OCI-LY1 (cell line): ENCODE data around the gene HELB.

Experiments used
- H2AFZ ChIP-seq: fragments of 200-600 bp; sonication (generic), shearing (Covaris generic); 2 replicates; pipeline ENCODE4 v1.6.0; 2014; ENCODE audit warnings: antibody characterized with exemption, mild to moderate bottlenecking, low read length
- H3F3A ChIP-seq: fragments of 200-600 bp; sonication (generic), shearing (Covaris generic); 2 replicates; pipeline ENCODE4 v1.6.0; 2014; ENCODE audit warnings: mild to moderate bottlenecking, antibody characterized with exemption, low read length, moderate library complexity; ENCODE audit not compliant: insufficient read depth
- H3K27ac ChIP-seq: fragments of 200-600 bp; sonication (generic); 2 replicates; pipeline ENCODE4 v1.5.1; 2014; ENCODE audit warnings: low read length, mixed run types, mild to moderate bottlenecking, low read depth; ENCODE audit not compliant: poor library complexity, severe bottlenecking
- H3K27me3 ChIP-seq: fragments of 200-600 bp; sonication (generic); 2 replicates; pipeline ENCODE4 v1.6.0; 2014; ENCODE audit warnings: antibody characterized with exemption, mild to moderate bottlenecking, low read length, moderate library complexity; ENCODE audit not compliant: insufficient read depth
- H3K36me3 ChIP-seq: fragments of 200-600 bp; sonication (generic); 2 replicates; pipeline ENCODE4 v1.6.1; 2014; ENCODE audit warnings: mild to moderate bottlenecking, antibody characterized with exemption, low read length, moderate library complexity, mixed read lengths; ENCODE audit not compliant: insufficient read depth
- H3K4me1 ChIP-seq: fragments of 200-600 bp; sonication (generic); 2 replicates; pipeline ENCODE4 v1.5.1; 2014; ENCODE audit warnings: mild to moderate bottlenecking, low read length, moderate library complexity; ENCODE audit not compliant: insufficient read depth, severe bottlenecking
- H3K4me2 ChIP-seq: fragments of 200-600 bp; sonication (generic), shearing (Covaris generic); 2 replicates; pipeline ENCODE4 v1.6.1; 2014; ENCODE audit warnings: low read length
- H3K4me3 ChIP-seq: fragments of 200-600 bp; sonication (generic); 2 replicates; pipeline ENCODE4 v1.5.1; 2014; ENCODE audit warnings: low read length, low read depth, mild to moderate bottlenecking, mixed read lengths; ENCODE audit not compliant: poor library complexity, severe bottlenecking
- H3K79me2 ChIP-seq: fragments of 200-600 bp; shearing (Covaris generic); 2 replicates; pipeline ENCODE4 v1.6.1; 2016; ENCODE audit warnings: mixed run types, low read length, mixed read lengths; ENCODE audit not compliant: insufficient read depth
- H3K9ac ChIP-seq: fragments of 200-600 bp; sonication (generic), shearing (Covaris generic); 2 replicates; pipeline ENCODE4 v1.6.1; 2014; ENCODE audit warnings: mild to moderate bottlenecking, low read length, mixed read lengths
- H3K9me2 ChIP-seq: fragments of 200-600 bp; sonication (generic), shearing (Covaris generic); 2 replicates; pipeline ENCODE4 v1.6.1; 2014; ENCODE audit warnings: low read depth, mild to moderate bottlenecking, low read length, mixed read lengths
- H3K9me3 ChIP-seq: fragments of 200-600 bp; shearing (Covaris generic); 2 replicates; pipeline ENCODE4 v1.6.1; 2014; ENCODE audit warnings: low read length, mixed read lengths
- H4K20me1 ChIP-seq: fragments of 200-600 bp; sonication (generic), shearing (Covaris generic); 2 replicates; pipeline ENCODE4 v1.6.0; 2016; ENCODE audit warnings: mild to moderate bottlenecking, low read length; ENCODE audit not compliant: insufficient read depth
- CTCF ChIP-seq: fragments of 200-600 bp; sonication (generic), shearing (Covaris generic); IDR thresholded peaks from 2 replicates; pipeline ENCODE4 v1.5.1; 2017; ENCODE audit warnings: mild to moderate bottlenecking, antibody characterized with exemption, low read length, moderate library complexity, mixed read lengths
- EZH2 ChIP-seq: fragments of 200-600 bp; sonication (generic), shearing (Covaris generic); IDR thresholded peaks from 2 replicates; pipeline ENCODE4 v1.8.0; 2017; ENCODE audit warnings: borderline replicate concordance, mixed run types, mild to moderate bottlenecking, antibody characterized with exemption, low read length, moderate library complexity, mixed read lengths

The HELB gene

DNA sequence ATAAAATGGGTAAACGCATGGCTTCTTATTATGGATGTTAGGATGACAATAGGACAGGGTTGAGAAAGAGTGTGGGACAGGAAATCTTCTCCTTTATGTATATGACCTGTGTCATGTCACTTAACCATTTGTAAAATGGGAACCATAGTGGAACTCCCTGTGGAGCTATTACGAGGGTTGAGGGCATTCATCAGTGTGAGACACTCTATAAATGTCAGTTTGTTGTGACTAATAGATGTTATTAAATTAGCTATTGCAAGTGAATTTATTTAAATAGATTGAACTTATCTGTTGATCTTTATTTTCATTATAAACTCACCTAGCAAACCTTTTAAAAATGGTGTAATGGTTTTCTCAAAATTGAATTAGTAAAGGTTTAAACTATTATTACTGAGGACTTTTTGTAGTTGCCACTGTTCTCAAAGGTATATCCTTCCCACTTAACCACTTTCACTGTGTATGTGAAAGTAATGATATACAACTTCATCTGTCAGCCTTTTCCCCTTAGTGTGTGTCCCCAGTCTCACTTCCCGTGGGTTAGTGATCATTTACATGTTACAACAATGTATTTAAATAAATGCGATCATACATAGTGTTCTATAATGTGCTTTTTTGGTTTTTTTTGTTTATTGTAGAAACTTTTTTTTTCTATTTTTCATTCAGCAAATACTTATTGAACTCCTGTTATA lies 17.1 kb downstream of the HELB start:
- Histone ChIP-seq H3K4me2 (no peak overlapping the region), H4K20me1 (no peaks in the 10 kb centered on the region), H3K79me2 (no peaks in the 10 kb centered on the region), H3K36me3 (0 out of 2 replicates have a peak, but pooled peaks cover 4% of the 10 kb centered on the region), H3K9ac (no peak overlapping the region), H3K9me2 (no peaks in the 10 kb centered on the region), H3F3A (no peaks in the 10 kb centered on the region), H3K4me1 (no peaks in the 10 kb centered on the region), H2AFZ (no peak overlapping the region), H3K27me3 (no peaks in the 10 kb centered on the region), H3K9me3 (no peaks in the 10 kb centered on the region), H3K27ac (no peak overlapping the region), H3K4me3 (no peak overlapping the region)
- TF ChIP-seq CTCF: no peak
- TF ChIP-seq EZH2: no peak

DNA sequence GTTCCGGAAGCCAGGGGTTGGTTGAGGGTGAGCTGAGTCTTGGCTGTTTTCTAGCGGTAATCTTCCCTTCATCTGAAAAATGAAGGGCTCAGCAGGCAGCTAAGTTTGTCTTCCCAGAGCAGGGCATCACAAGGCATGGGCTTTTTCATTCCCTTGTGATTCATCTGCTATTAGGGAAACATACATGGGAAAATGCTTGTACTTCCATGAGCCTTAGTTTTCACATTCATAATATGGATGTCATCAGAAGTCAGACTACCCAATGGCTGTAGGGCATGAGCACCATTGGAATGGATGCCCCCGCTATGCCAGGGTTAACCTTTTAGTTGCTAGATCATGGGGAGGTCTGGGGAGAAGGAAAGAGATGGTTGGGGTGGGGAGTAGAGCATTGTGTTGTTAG lies 18.7 kb downstream of the HELB start:
- Histone ChIP-seq H3K9me3 (no peaks in the 10 kb centered on the region), H3K36me3 (peaks cover 5% of the 10 kb centered on the region; the same call in 1 of the 2 replicates), H3K4me3 (no peak overlapping the region), H3K9me2 (no peaks in the 10 kb centered on the region), H3K9ac (no peak overlapping the region), H3K4me2 (no peak overlapping the region), H3K4me1 (no peaks in the 10 kb centered on the region), H3K27ac (no peak overlapping the region), H4K20me1 (no peaks in the 10 kb centered on the region), H3F3A (no peaks in the 10 kb centered on the region), H2AFZ (no peak overlapping the region), H3K79me2 (no peaks in the 10 kb centered on the region), H3K27me3 (no peaks in the 10 kb centered on the region)
- no peak for TF ChIP-seq CTCF
- no peak for TF ChIP-seq EZH2

DNA sequence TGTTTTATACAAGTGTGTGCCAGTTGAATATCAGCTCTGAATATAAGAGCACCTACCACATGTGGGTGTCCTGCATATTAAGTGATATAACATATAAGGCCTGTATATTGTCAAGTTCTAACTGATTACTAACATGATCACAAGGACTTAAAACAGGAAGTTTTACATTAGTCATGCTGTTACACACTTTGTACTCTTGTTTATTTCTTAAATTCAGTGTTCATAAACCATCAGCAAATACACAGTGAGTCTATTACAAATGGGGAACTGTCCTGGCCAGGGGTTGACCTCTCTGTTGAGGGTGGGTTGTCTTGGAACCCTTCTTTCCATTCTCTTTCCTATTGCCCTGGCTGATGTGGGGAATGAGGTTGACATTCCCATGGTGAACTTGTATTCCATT lies 19.1 kb downstream of the HELB start:
- H3F3A ChIP-seq: no peaks in the 10 kb centered on the region
- no peak overlapping the region for H3K27ac ChIP-seq
- peaks cover 3% of the 10 kb centered on the region; the same call in 1 of the 2 replicates for H3K36me3 ChIP-seq

More for the DNA sequence above, 19.1 kb downstream of the HELB start:
- Histone ChIP-seq H3K79me2 (no peaks in the 10 kb centered on the region), H3K27me3 (no peaks in the 10 kb centered on the region), H3K4me3 (no peak overlapping the region), H3K9me2 (no peaks in the 10 kb centered on the region), H3K4me2 (no peak overlapping the region), H3K4me1 (no peaks in the 10 kb centered on the region), H3K9ac (no peak overlapping the region), H4K20me1 (no peaks in the 10 kb centered on the region), H2AFZ (no peak overlapping the region), H3K9me3 (no peaks in the 10 kb centered on the region)
- TF ChIP-seq CTCF (no peak), EZH2 (no peak)
